Hippocampal formation (tissue), 2 donors: ENCODE results near the gene L1TD1.
"Not testable (repeated sequence)": the region's sequence is repeated elsewhere in the genome, so short reads cannot be mapped to it uniquely, and the experiment has no call there.

Source experiments
- DNase-seq, 2 donors: peaks; one replicate each; lab custom pipeline; 2025; lab: John Stamatoyannopoulos, UW

L1TD1 gene

DNA sequence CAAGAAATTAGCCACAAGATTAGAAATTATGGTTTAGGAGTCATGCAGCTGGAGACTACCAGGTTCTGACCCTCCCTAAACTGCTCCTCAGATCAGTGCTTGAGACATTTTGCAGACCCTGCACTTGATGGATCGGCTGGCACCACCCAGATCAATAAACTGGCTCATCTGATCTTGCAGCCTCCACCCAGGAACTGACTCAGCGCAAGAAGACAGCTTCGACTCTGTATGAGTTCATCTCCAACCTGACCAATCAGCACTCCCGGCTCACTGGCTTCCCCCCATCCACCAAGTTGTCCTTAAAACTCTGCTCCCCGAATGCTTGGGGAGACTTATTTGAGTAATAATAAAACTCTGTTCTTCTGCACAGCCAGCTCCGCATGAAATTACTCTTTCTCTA is 40.0 kb downstream of the L1TD1 start:
- no peak for DNase-seq

DNA sequence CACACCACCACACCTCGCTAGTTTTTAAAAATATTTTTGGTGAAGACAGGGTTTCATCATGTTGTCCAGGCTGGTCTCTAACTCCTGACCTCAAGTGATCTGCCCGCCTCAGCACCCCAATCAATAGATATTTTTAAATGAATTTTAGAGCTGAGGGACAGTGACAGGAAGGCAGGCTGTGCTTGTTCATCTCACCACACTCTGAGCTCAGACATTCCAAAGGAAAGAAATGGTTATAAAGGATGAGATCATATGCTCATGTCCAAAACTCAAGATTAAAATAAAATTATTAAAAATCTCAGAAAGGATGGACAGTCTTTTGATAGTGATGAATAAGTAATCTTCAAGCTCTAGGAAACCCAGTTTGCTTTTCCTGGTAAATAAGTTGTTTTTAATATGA is 40.9 kb downstream of the L1TD1 start:
- no peak for DNase-seq

DNA sequence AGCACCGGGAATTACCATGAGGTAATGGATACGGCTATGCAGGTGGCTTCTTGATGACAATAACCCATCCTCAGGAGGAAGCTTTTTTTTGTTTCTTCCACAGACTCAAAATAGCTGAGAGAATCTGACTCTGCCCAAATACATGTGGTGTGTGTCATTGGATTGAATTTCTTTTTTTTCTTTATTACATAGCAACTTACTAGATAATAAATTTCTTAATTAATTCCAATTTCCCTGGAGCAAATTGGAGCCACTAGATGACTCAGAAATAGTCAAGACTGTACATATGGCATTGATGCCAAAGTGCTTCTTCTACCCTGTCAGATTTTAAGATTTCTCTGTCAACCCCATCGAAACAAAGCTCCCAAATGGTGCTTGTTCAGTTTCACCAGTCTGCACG is 42.7 kb downstream of the L1TD1 start:
- DNase-seq, result no peak

DNA sequence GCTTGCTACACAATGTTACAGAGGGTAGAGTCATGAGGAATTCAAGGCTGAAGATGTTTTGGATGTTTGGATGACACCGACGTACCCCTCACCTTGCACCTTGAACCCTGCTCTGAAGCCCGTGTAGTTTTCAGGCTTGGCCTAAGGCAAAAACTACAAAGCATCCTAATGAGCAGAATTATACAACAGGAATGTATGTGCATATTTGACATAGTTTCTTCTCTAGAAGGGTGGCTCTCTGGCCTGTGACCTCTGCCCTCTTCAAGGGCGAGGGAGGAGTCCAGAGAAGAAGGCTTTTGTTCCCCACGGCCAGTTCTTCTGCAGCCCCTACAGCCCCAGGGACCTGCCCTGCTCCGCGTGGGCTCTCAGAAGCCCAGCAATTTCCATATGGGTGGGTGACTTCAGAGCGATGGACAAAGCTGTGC is 43.3 kb downstream of the L1TD1 start:
- DNase-seq, result no peak

DNA sequence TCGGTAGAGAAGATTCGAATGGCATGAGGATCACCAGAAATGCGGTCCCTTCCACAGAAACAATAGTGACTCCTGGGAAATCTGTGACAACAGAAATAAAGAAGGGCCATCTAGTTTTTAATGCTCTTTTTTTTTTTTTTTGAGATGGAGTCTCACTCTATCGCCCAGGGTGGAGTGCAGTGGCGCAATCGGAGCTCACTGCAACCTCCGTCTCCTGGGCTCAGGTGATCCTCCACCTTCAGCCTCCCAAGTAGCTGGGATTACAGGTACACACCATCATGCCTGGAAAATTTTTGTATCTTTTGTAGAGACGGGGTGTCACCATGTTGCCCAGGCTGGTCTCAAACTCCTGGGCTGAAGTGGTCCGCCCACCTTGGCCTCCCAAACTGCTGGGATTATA is 43.9 kb downstream of the L1TD1 start:
- no peak for DNase-seq

DNA sequence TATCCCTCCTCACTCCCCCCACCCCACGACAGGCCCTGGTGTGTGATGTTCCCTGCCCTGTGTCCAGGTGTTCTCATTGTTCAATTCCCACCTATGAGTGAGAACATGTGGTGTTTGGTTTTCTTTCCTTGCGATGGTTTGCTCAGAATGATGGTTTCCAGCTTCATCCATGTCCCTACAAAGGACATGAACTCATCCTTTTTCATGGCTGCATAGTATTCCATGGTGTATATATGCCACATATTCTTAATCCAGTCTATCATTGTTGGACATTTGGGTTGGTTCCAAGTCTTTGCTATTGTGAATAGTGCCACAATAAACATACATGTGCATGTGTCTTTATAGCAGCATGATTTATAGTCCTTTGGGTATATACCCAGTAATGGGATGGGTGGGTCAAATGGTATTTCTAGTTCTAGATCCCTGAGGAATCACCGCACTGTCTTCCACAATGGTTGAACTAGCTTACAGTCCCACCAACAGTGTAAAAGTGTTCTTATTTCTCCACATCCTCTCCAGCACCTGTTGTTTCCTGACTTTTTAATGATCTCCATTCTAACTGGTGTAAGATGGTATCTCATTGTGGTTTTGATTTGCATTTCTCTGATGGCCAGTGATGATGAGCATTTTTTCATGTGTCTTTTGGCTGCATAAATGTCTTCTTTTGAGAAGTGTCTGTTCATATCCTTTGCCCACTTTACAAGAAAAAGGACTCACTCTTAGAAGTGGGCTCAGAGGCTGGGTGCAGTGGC is 45.2 kb downstream of the L1TD1 start:
- DNase-seq, result not testable (repeated sequence)

DNA sequence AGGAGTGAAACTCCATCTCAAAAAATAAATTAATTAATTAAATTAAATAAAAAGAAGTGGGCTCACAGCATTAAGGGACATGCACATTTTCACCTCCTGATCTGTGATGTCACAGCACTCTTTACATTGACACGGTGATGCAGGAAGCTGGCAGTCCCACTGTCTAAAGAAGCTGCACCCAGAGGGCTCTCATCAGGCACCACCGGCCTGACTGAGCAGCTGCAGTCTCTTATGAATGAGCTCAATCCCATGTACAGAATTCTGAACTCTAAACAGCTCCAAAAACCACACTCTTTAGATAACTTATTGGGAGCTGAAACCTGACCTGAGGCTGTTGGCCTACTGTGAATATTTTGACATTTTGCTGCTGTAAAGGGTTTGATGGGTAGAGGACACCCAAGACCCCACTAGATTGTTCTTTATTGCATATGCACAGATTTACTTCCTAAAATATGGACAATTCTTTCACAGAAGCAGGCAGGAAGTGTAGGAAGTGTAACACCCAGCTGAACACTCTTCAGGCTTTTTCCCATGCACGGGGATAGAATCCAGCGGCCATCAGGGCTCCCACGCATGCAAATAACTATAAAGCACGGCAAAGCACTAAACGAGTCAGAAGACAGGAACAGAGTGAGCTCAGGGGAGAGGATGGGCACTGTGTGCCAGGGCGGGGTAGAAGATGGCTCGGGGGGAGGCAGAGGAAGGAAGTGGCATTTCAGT is 46.2 kb downstream of the L1TD1 start:
- DNase-seq, result no peak

DNA sequence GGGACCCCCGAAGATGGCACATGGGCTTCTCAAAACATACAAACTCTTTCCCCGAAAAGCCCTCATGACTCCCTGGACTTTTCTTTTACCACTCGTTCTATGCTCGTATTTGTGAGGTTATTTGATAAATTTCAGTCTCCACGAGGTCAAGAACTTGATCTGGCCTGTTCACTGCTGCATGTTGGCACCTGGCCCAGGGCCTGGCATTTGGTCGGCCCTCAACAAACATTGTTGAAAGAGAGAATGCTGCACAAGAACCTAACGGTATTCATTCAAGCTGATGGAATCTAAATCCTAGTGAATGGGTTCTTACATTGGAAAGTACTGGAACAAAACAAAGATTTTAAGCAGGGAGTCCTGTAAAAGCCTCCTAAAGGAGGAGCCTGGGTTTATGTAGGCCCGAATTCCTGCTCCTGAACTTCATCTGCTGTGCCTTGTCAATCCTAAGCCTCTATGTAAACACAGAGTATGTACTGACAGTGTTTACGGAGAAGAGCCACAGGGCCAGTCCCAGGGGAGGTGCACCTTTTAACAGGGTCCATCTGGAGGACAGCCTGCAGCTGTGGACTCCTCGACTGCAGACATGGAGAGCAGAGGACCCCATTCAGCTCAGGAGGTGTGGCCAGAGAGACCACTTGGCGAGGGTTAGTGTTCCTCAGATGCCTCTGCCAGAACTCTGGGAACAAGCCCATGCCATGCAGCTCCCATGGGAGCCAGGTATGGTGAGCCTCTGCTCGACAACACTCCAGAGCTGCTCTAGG is 46.9 kb downstream of the L1TD1 start:
- no peak for DNase-seq

DNA sequence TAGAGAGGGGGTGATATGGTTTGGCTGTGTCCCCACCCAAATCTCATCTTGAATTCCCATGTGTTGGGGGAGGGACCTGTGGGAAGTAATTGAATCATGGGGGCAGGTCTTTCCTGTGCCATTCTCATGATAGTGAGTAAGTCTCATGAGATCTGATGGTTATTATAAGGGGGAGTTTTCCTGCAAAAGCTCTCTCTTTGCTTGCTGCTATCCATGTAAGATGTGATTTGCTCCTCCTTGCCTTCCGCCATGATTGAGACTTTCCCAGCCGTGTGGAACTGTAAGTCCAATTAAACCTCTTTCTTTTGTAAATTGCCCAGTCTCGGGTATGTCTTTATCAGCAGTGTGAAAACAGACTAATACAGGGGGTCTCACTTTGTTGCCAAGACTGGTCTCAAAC is 49.7 kb downstream of the L1TD1 start:
- DNase-seq, result not testable (repeated sequence)

DNA sequence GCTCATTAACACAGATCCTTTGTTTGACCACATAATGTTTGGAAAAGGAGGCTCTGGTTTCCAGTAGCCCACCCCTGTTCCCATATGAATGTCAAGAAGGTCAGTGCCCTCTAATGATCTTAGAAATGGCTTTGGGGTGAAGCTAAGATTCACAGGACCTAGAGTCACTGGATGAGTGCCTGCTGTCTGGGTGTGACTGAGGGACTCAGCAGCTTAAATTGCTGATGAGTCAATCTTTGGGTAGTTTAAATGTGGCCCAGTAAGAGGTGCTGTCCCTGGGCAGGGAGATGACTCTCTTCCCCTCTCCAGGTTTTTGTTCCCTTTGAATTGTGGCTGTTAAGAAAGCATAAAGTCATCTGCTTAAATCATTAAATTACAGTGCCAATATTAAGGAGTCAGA is 50.6 kb downstream of the L1TD1 start:
- DNase-seq, result no peak

DNA sequence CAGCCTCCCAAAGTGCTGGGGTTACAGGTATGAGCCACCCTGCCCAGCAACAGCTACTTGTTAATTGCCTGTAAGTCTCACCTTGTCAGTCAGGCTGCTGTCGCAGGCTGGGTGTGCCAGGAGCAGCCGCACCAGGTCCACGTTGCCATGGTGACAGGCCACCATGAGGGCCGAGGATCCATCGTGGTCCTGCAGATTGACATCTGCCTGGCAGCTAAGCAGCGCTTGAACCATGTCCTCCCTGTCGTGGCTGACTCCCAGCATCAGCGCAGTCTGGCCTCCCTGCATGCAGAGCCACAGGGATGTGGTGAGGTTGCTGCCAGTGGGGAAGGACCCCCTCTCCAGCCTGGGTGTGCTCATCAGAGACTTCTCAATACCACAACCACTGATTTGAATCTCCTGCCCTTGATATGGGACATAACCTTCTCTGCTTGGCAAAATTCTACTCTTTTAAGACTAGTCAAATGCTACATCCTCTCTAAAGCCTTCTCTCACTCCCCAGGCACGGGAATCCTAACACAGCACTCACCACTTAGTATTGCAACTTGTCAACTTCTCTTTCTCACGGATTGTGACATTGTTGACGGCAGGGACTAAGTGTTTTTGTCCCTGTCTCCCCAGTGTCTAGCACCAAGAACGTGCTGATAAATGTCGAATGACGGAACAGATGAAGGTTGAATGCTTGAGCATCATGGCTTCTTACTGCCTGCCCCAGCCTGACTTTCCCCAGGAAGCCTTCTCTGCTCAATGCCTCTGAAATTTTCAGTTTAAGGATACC is 52.9 kb downstream of the L1TD1 start:
- no peak for DNase-seq

DNA sequence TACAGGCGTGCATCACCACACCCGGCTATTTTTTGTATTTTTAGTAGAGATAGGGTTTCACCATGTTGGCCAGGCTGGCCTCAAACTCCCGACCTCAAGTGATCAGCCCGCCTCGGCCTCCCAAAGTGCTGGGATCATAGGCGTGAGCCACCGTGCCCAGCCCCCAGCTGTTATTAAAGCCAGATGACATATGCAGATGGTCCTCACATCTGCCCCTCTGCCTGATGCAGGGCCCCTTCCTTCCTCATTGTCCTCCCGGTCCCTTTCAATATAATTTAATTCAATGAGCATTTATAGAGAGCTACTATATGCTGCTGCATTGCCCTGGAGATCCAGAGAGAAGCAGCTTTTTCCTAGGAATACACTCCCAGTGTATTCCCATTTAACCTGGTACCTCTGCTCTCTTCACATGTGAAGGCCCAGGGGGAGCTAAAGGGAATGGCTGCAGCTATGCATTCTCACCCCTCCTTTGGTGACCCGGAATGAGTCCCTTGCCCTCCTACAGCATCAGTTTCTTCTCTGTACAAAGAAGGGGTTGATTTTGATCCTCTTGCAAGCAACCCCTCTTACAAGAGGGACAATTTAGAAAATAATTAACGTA is 55.6 kb downstream of the L1TD1 start:
- DNase-seq, result no peak

DNA sequence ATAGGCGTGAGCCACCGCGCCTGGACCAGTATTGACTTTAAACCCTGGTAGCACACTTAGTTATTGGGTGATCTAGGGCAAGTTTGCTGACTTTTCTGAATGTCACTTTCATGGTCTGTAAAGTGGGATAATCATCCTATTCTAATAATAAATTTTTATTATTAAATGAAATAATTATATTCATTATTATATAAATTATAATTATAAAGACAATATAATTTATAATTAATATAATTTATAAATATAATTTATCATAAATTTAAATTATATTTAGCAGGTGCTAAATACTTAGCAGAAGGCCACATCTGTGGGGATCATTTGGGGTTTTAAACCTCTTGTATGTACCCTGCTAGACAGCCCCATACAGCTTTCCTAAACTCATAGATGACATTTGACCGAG is 64.9 kb downstream of the L1TD1 start:
- DNase-seq, result no peak

DNA sequence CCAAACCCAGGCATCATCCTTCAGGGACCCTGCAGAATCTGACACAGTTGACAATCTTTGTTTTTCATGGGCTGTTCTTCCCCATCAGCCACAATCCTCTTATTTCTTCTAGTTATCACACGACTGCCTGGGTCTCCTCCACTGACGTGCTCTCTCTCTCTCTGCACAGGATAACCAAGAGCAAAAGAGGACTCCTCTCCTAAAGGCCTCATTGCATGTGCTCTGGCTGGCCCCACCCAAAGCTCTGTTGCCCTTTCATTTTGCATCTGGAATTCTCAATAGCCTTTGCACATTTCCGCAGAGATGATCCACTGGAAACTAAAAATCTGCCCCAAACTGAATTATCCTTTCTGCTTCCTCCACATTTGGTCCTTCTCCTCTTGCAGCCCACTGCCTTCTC is 66.0 kb downstream of the L1TD1 start:
- DNase-seq, result no peak
